NCI-H2081 treated with DMSO at 0.1 percent for 48 hours (cell line): Measurements from ENCODE around the gene HDAC9.
"Not testable (repeated sequence)": the region's sequence is repeated elsewhere in the genome, so short reads cannot be mapped to it uniquely, and the experiment has no call there.

Experiments used
- DNase-seq: peaks from one replicate; lab custom pipeline; 2025; lab: John Stamatoyannopoulos, UW

Gene HDAC9

DNA sequence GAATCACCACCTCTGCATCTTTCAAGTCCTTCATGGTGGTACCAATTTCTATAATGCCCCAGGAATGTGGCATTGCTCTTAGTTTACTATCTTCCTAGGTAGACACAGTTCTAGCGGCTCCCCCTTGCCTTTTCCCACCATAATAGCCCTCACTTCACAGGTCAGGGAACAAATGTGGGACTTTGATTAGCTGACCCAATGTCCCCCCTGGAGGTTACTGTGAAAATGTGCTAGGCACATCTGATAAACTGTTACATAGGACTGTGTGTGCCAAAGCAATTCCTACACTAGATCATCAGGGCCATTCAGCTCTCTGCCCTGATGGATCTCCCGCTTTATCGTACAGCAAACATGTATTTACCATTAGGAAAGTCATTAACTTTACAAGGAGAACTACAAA is 527.9 kb downstream of the HDAC9 start:
- DNase-seq, result no peak

DNA sequence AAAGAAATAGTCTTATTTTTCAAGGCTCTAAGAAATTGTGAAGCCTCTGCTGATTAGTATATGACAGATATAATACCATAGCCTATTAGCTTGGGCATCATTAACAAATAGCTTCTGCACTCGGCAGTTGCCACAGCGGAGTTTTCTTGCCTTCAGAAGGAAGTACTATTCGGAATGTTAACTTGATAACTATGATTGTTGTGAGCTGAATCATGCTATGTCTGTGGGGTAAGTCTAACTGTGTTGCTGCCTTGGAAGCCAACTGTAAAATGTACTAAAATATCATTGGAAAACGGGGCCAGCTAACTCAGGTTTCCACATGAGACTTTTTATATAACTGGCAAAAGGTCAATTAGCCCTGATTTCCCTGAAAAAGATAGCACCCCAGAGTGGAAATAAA is 528.7 kb downstream of the HDAC9 start:
- DNase-seq, result no peak

DNA sequence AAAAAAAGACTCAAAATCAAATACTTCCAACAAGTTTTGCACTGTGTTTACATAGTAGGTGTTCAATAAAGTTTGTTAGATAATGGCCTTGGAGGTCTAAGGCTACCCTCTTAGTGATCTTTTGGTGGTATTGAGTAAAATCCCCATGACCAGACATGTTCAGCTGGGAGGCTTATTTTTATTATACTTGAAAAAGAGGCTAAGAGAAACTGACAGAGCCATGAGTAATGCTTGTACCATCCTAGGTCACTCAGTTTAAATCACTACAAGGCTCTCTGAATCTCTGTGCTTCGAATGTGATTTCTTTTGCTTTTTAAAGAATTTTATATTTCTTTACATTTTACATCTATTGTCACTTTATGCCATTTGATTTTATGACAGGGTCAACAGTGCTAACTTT is 531.3 kb downstream of the HDAC9 start:
- DNase-seq, result no peak

DNA sequence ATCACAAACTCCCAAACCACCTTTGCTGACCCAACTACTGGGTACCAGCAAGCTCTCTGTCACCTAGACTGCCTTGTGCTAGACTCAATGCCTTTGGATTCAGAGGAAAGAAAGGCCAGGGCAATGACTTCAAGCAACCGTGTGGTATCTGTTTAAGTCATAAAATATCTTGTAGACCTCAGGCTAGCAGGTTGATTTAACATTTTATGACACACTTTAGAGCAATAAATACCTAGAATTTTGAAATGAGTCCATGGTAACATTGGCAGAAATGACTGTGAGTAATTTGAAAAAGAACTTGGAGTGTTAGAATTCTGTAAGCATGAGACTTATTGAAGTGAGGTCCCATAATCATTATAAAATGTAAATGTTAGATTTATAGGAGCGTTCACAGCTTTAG is 534.7 kb downstream of the HDAC9 start:
- no peak for DNase-seq

DNA sequence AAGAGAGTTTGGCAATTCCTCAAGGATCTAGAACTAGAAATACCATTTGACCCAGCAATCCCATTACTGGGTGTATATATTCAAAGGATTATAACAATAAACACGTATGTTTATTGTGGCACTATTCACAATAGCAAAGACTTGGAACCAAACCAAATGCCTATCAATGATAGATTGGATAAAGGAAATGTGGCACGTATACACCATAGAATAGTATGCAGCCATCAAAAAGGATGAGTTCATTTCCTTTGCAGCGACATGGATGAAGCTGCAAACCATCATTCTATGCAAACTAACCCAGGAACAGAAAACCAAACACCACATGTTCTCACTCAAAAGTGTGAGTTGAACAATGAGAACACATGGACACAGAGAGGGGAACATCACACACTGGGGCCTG is 537.4 kb downstream of the HDAC9 start:
- not testable (repeated sequence) for DNase-seq

DNA sequence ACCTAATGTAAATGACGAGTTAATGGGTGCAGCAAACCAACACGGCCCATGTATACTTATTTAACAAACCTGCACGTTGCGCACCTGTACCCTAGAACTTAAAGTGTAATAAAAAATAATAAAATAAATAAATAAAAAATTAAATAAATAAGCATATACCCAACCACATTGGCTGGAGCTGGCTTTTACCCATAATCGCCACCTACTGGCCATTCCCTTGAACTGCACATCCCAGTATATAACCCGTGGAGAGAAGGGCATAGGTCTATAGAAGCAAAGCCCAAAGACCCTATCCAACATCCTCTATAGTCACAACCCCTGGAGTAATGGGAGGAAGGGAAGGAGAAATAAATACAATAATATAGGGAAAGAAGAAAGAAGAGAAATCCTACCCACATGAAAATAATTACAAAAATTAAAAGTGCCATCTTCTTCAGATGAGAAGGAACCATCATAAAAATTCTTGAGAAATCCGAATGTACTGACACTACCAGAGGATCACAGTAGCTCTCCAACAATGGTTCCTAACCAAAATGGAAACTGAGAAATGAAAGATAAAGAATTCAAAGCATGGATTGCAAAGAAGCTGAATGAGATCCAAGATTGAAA is 556.3 kb downstream of the HDAC9 start:
- no peak for DNase-seq
